Thymus (tissue), 11 donors: ENCODE data around the gene TTLL13. TPM values are rescaled to one million over a fixed set of nuclear protein-coding genes. Genes with fewer than 3 reads are reported as not detected.
"Not testable (repeated sequence)": the region's sequence is repeated elsewhere in the genome, so short reads cannot be mapped to it uniquely, and the experiment has no call there.

Source experiments
- DNase-seq, 9 donors: peaks; one replicate each; pipeline ENCODE4 v3.0.0-alpha.2; 2013; ENCODE audit warnings: low spot score in 9 of 9, low read depth in 6 of 9, missing footprints in 1 of 9
- H3K27ac ChIP-seq, 2 donors: one replicate each; pipeline ENCODE4 v1.5.1; 2013; ENCODE audit warnings: control low read depth in 1 of 2, low read depth in 1 of 2, low read length in 1 of 2, mild to moderate bottlenecking in 1 of 2, moderate library complexity in 1 of 2
- H3K27me3 ChIP-seq, 2 donors: one replicate each; pipeline ENCODE4 v1.5.1; 2013; ENCODE audit warnings: low read length in 1 of 2; ENCODE audit not compliant: control insufficient read depth in 2 of 2, insufficient read depth in 1 of 2
- H3K36me3 ChIP-seq, 2 donors: one replicate each; pipeline ENCODE4 v1.5.1; 2013; ENCODE audit warnings: low read length in 1 of 2, mild to moderate bottlenecking in 1 of 2, moderate library complexity in 1 of 2; ENCODE audit not compliant: control insufficient read depth in 2 of 2, insufficient read depth in 2 of 2
- H3K4me1 ChIP-seq, 2 donors: one replicate each; pipeline ENCODE4 v1.5.1; 2013; ENCODE audit warnings: low read length in 2 of 2; ENCODE audit not compliant: control insufficient read depth in 2 of 2, insufficient read depth in 2 of 2
- H3K4me3 ChIP-seq, 2 donors: one replicate each; pipeline ENCODE4 v1.5.1; 2013; ENCODE audit warnings: low read length in 2 of 2, control low read depth in 1 of 2, mild to moderate bottlenecking in 1 of 2
- H3K9me3 ChIP-seq, 2 donors: one replicate each; pipeline ENCODE4 v1.5.1; 2013; ENCODE audit warnings: low read length in 1 of 2, mild to moderate bottlenecking in 1 of 2; ENCODE audit not compliant: control insufficient read depth in 2 of 2, insufficient read depth in 1 of 2
- WGBS: extraction: QIAGEN DNeasy Blood & Tissue Kit; methylation state at CpG from one replicate; pipeline ENCODE4 v1.1.7; 2013; 5-methylcytosine and 5-hydroxymethylcytosine counted together
- polyA plus RNA-seq: library from polyadenylated mRNA; stranded (reverse); fragments of 200-250 nt; gene quantifications from one replicate; pipeline ENCODE4 v1.2.3, GENCODE V29; 2013
- total RNA-seq: library from RNA; stranded (reverse); fragments of 120-200 nt; gene quantifications from one replicate; pipeline ENCODE4 v1.2.4, GENCODE V29; 2013
- donor health status: healthy.

The TTLL13 gene
- total and polyA plus RNA-seq, 2 donors, result 0.14 to 0.32 TPM

GRCh38 chr15:90300541-90300940, 51.2 kb downstream of the TTLL13 start:
- Histone ChIP-seq H3K36me3 (no peaks in the 10 kb centered on the region), H3K27me3 (no peaks in the 10 kb centered on the region), H3K27ac (no peak overlapping the region), H3K9me3 (no peaks in the 10 kb centered on the region), H3K4me1 (peaks cover 0 to 6% of the 10 kb centered on the region in 2 donors), H3K4me3 (no peak overlapping the region)
- DNase-seq, result no peak
- 98% methylated on average over 9 of the region's 9 CpGs for WGBS

- H3K27ac ChIP-seq, result no peak overlapping the region
- peaks cover 0 to 8% of the 10 kb centered on the region in 2 donors for H3K4me1 ChIP-seq
- no peaks in the 10 kb centered on the region for H3K9me3 ChIP-seq
- WGBS, result 76% methylated on average over 21 of the region's 21 CpGs
- no peak overlapping the region for H3K4me3 ChIP-seq
- H3K36me3 ChIP-seq, result no peaks in the 10 kb centered on the region
- no peaks in the 10 kb centered on the region for H3K27me3 ChIP-seq
- DNase-seq, result peak in 4 of 9 donors; percentile 36 to 62 (median 40)
Observed at GRCh38 chr15:90300988-90301706, 51.8 kb downstream of the TTLL13 start.

GRCh38 chr15:90301707-90302300, 52.4 kb downstream of the TTLL13 start:
- Histone ChIP-seq H3K36me3 (no peaks in the 10 kb centered on the region), H3K4me1 (peaks cover 0 to 14% of the 10 kb centered on the region in 2 donors), H3K27me3 (no peaks in the 10 kb centered on the region), H3K4me3 (no peak overlapping the region), H3K27ac (no peak overlapping the region), H3K9me3 (no peaks in the 10 kb centered on the region)
- WGBS, result 93% methylated on average over 8 of the region's 8 CpGs
- DNase-seq, result no peak

GRCh38 chr15:90305355-90305754, 56.0 kb downstream of the TTLL13 start:
- peaks cover 0 to 15% of the 10 kb centered on the region in 2 donors for H3K4me1 ChIP-seq
- H3K27ac ChIP-seq, DNase-seq, H3K27me3 ChIP-seq, H3K9me3 ChIP-seq, H3K4me3 ChIP-seq, H3K36me3 ChIP-seq: not testable (repeated sequence)
- 97% methylated on average over 14 of the region's 14 CpGs for WGBS

GRCh38 chr15:90305932-90306331, 56.6 kb downstream of the TTLL13 start:
- WGBS, result 91% methylated on average over 3 of the region's 3 CpGs
- no peaks in the 10 kb centered on the region for H3K9me3 ChIP-seq
- DNase-seq, result no peak
- peaks cover 0 to 14% of the 10 kb centered on the region in 2 donors for H3K4me1 ChIP-seq
- no peak overlapping the region for H3K4me3 ChIP-seq
- H3K27ac ChIP-seq, result no peak overlapping the region
- no peaks in the 10 kb centered on the region for H3K27me3 ChIP-seq
- no peaks in the 10 kb centered on the region for H3K36me3 ChIP-seq

GRCh38 chr15:90306560-90306959, 57.2 kb downstream of the TTLL13 start:
- Histone ChIP-seq H3K27me3 (no peaks in the 10 kb centered on the region), H3K9me3 (no peaks in the 10 kb centered on the region), H3K4me3 (no peak overlapping the region), H3K4me1 (peaks cover 0 to 10% of the 10 kb centered on the region in 2 donors), H3K27ac (no peak overlapping the region), H3K36me3 (no peaks in the 10 kb centered on the region)
- DNase-seq, result peak in 1 of 9 donors; percentile 55
- 26% methylated on average over 6 of the region's 6 CpGs for WGBS

GRCh38 chr15:90307661-90308060, 58.3 kb downstream of the TTLL13 start:
- Histone ChIP-seq H3K27ac (no peak overlapping the region), H3K27me3 (no peaks in the 10 kb centered on the region), H3K9me3 (no peaks in the 10 kb centered on the region), H3K4me3 (no peak overlapping the region), H3K4me1 (peaks cover 0 to 10% of the 10 kb centered on the region in 2 donors), H3K36me3 (no peaks in the 10 kb centered on the region)
- WGBS, result 98% methylated on average over 2 of the region's 2 CpGs
- DNase-seq, result no peak

- WGBS, result 97% methylated on average over 4 of the region's 4 CpGs
- Histone ChIP-seq H3K27me3 (no peaks in the 10 kb centered on the region), H3K4me1 (peaks cover 0 to 10% of the 10 kb centered on the region in 2 donors), H3K36me3 (no peaks in the 10 kb centered on the region), H3K9me3 (no peaks in the 10 kb centered on the region), H3K27ac (no peak overlapping the region), H3K4me3 (no peak overlapping the region)
- DNase-seq, result no peak
Observed at GRCh38 chr15:90309020-90309419, 59.7 kb downstream of the TTLL13 start.
